NT2/D1 (cell line): ENCODE results near the gene OPCML.
A peak's percentile ranks its signal among the peaks of the same experiment; 100 is the strongest.

ENCODE experiments used
- DNase-seq: peaks from one replicate; pipeline ENCODE4 v3.0.0-alpha.2; 2011; ENCODE audit warnings: low read depth, low spot score
- H3K27me3 ChIP-seq: 2 replicates; pipeline ENCODE4 v1.6.0; 2011; ENCODE audit warnings: mild to moderate bottlenecking; ENCODE audit not compliant: insufficient read length, insufficient read depth
- H3K36me3 ChIP-seq: 2 replicates; pipeline ENCODE4 v1.6.1; 2011; ENCODE audit warnings: mild to moderate bottlenecking, low read length, mixed read lengths; ENCODE audit not compliant: insufficient read depth, insufficient read length
- H3K4me1 ChIP-seq: 2 replicates; pipeline ENCODE4 v1.5.1; 2011; ENCODE audit not compliant: insufficient read depth, insufficient read length
- H3K4me3 ChIP-seq: 2 replicates; pipeline ENCODE4 v1.5.1; 2011; ENCODE audit warnings: low read depth; ENCODE audit not compliant: insufficient read length
- H3K9ac ChIP-seq: 2 replicates; pipeline ENCODE4 v1.6.0; 2011; ENCODE audit warnings: low read depth; ENCODE audit not compliant: insufficient read length
- H3K9me3 ChIP-seq: 2 replicates; pipeline ENCODE4 v1.5.1; 2011; ENCODE audit warnings: mild to moderate bottlenecking, low read length; ENCODE audit not compliant: insufficient read depth
- SUZ12 ChIP-seq: IDR thresholded peaks from 2 replicates; pipeline ENCODE4 v1.6.1; 2011; ENCODE audit not compliant: insufficient read length, insufficient read depth; ENCODE audit errors: extremely low read depth
- YY1 ChIP-seq: IDR thresholded peaks from 2 replicates; pipeline ENCODE4 v1.6.1; 2011; ENCODE audit not compliant: insufficient read length, insufficient read depth
- ZNF274 ChIP-seq: IDR thresholded peaks from 2 replicates; pipeline ENCODE4 v1.6.1; 2011; ENCODE audit warnings: mild to moderate bottlenecking, low read depth, low read length

The OPCML gene

DNA sequence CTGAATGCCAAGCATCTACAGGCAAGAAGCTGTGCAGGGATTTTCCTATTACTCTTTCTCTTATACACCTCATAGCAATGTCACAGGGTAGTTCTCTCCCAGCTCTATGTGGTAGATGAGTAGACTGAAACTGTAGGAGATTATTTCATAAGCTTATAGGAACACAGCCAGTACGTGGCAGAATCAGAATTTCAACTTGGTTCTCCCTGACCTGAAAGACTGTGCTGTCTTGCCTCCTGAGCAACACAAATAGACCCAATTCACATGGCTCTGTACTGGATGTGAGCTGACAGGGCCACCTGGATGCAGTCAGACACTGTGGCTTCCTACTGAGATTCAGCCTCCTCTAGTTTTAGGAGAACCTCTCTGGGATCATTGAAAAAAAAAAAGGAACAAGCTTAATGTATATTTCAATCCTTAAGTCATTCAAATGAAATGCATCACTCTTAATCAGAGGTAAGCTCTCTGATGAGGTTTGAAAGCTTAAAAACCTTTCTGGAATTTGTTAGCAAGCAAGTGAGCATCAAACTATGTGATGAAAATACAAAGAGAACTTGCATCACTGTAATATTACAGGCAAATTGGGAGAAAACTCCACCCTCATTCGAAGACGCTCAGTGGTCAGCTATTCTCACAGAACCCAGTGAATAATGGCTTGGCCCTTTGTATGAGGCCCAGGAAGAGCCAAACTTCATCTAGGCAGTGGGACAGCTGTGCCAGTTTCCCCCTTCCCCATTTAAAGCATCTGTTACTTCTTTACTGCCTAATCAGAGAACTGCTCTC is 1122.5 kb downstream of the OPCML start:
- Histone ChIP-seq H3K27me3 (no peaks in the 10 kb centered on the region), H3K4me1 (peaks cover 2% of the 10 kb centered on the region), H3K9ac (no peak overlapping the region), H3K4me3 (no peak overlapping the region), H3K36me3 (no peaks in the 10 kb centered on the region), H3K9me3 (no peaks in the 10 kb centered on the region)
- no peak for DNase-seq
- no peak for TF ChIP-seq SUZ12
- no peak for TF ChIP-seq YY1
- no peak for TF ChIP-seq ZNF274

DNA sequence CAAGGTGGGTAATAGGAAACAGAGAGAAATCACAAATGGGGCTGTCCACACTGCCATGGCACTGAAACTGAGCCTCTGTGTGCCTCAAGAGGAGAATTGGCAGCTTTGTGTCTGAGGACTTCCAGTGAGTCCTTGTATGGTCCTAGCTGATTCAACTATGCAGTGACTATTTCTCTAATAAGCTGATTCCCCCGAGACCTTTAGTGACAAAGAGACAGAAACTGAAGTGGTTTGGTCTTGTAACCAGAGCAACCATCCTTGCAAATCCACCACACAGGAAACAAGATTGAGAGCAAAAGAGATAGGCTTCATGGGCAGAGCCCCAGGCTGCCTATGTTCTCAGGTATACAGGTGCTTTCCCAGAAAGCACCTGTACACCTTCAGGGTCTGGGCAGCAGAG is 1123.4 kb downstream of the OPCML start:
- Histone ChIP-seq H3K4me1 (peaks cover 2% of the 10 kb centered on the region), H3K4me3 (no peak overlapping the region), H3K36me3 (no peaks in the 10 kb centered on the region), H3K9me3 (no peaks in the 10 kb centered on the region), H3K27me3 (no peaks in the 10 kb centered on the region), H3K9ac (no peak overlapping the region)
- TF ChIP-seq SUZ12 = no peak
- no peak for TF ChIP-seq ZNF274
- TF ChIP-seq YY1 = no peak
- DNase-seq = no peak

DNA sequence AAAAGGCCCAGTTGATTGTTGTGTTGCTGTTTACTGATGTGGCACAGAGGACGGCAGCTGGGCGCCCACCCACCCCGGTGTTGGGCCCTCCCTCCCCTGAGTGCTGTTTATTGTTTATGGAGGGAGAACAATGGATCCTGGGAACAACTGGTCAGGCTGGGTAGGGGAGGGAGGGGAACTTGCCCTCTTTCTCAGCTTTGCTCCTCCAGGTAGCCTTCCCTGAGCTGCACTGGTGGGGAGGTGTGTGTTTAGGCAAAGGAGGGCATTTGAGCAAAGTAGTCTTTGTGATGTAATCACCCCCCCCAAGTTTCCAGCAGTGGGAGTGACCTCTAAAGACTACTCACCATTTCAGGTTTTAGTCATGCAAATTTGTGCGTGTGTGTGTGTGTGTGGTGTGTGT is 1126.6 kb downstream of the OPCML start:
- TF ChIP-seq SUZ12 (no peak), ZNF274 (no peak), YY1 (no peak)
- no peak overlapping the region for H3K4me3 ChIP-seq
- DNase-seq = peak; percentile 20
- no peak overlapping the region for H3K9ac ChIP-seq
- H3K27me3 ChIP-seq = no peaks in the 10 kb centered on the region
- no peaks in the 10 kb centered on the region for H3K4me1 ChIP-seq
- H3K9me3 ChIP-seq = no peaks in the 10 kb centered on the region
- H3K36me3 ChIP-seq = no peaks in the 10 kb centered on the region

DNA sequence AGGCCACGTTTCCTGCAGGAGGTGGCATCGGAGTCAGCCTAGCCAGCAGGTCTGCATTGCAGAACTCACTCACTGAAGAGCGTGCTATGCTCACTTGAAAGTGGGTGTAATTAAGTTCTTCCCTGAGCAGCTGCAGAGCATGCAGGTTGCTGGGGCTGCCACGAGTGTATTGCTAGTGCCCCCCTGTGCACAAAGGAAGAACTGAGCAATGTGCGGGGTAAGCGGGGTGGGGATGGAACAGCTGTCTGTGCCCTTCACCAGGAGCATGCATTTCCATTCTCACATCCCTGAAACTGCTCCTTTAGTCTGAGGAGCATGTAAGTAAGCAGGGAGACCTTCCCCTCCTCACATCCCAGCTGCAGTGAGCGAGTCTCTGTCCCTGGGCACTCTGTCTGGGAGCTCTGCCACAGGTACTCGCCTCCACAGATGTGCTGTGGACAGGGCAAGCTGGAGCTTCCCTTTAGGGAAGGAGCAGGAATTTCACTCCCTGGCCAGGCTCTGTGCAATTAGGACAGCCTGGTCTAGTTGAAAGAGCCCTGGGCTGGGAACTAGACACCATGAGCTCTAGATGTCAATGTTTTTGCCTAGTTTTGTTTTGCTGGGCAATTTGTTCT is 1130.1 kb downstream of the OPCML start:
- H3K4me1 ChIP-seq = no peaks in the 10 kb centered on the region
- TF ChIP-seq SUZ12 = no peak
- TF ChIP-seq YY1 = no peak
- TF ChIP-seq ZNF274 = no peak
- H3K9ac ChIP-seq = no peak overlapping the region
- no peaks in the 10 kb centered on the region for H3K27me3 ChIP-seq
- DNase-seq = peak; percentile 47
- no peaks in the 10 kb centered on the region for H3K9me3 ChIP-seq
- no peaks in the 10 kb centered on the region for H3K36me3 ChIP-seq
- no peak overlapping the region for H3K4me3 ChIP-seq

DNA sequence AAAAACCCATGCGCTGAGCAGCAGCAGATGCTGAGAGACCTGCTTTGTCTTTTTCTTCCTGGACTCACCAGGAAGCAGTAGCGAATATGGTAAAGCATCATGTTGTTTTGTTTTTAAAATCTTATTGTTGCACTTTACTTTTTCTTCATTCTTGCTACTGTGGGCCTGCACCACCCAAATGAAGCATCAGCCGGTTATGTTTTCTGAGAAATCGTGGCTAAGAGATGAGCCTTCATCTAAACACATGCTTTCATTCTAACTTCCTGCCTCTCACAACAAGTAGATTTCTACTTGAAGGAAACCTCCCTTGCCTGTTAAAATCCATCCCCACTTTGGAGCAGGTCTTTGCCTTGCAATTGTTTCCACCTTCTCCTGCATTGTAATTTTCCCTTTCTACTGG is 1136.0 kb downstream of the OPCML start:
- Histone ChIP-seq H3K27me3 (no peaks in the 10 kb centered on the region), H3K9ac (no peak overlapping the region), H3K36me3 (no peaks in the 10 kb centered on the region), H3K9me3 (no peaks in the 10 kb centered on the region), H3K4me3 (no peak overlapping the region), H3K4me1 (no peaks in the 10 kb centered on the region)
- no peak for TF ChIP-seq SUZ12
- TF ChIP-seq YY1 = no peak
- TF ChIP-seq ZNF274 = no peak
- no peak for DNase-seq

DNA sequence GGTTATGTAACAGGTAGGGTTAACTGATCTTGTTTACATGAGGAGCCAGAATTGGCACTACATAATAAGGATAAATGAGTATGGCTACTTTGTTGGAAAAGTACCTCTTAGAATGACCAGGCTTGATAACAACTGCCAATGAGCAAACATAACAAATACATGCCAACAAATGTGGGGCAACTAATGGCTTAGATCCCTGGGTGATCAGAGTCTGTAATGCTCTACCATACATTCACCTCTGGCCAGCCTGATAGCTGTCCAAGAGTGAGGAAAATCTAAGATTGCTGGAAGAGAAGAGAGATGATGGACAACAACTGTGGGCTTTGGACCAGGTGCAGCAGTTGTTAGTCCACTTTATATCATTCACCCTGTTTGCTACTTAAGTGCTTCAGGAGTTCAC is 1136.9 kb downstream of the OPCML start:
- H3K9me3 ChIP-seq = no peaks in the 10 kb centered on the region
- no peak for DNase-seq

DNA sequence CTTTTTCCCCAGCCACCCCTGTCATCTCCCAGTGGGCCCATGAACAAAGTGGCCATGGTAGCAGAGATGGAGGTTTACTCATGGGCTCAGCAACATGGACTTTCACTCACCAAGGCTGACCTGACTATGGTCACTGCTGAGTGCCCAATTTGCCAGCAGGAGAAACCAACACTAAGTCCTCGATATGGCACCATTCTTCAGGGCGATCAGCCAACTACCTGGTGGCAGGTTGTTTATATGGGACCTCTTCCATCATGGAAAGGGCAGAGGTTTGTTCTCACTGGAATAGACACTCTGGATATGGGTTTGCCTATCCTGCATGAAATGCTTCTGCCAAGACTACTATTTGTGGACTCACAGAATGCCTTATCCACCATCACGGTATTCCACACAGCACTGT is 1152.8 kb downstream of the OPCML start:
- Histone ChIP-seq H3K4me1 (no peaks in the 10 kb centered on the region), H3K9me3 (no peaks in the 10 kb centered on the region; the same call in 1 of the 2 replicates), H3K27me3 (no peaks in the 10 kb centered on the region), H3K9ac (no peak overlapping the region), H3K36me3 (no peaks in the 10 kb centered on the region), H3K4me3 (no peak overlapping the region)
- no peak for DNase-seq
- TF ChIP-seq ZNF274 = no peak
- no peak for TF ChIP-seq SUZ12
- TF ChIP-seq YY1 = no peak

More for the DNA sequence above, 1136.9 kb downstream of the OPCML start:
- no peaks in the 10 kb centered on the region for H3K27me3 ChIP-seq
- no peaks in the 10 kb centered on the region for H3K4me1 ChIP-seq
- H3K9ac ChIP-seq = no peak overlapping the region
- no peaks in the 10 kb centered on the region for H3K36me3 ChIP-seq
- TF ChIP-seq SUZ12 (no peak), YY1 (no peak), ZNF274 (no peak)
- no peak overlapping the region for H3K4me3 ChIP-seq
